ENCODE data around the gene CRPPA. TPM values are rescaled to one million over a fixed set of nuclear protein-coding genes. Genes with fewer than 3 reads are reported as not detected.
"Not testable (repeated sequence)": the region's sequence is repeated elsewhere in the genome, so short reads cannot be mapped to it uniquely, and the experiment has no call there.

Gene CRPPA
- total and polyA plus RNA-seq, 10 of the 15 experiments (the other 5 are each of a cell fraction or from before 2014, with no cell fraction given) = not detected

GRCh38 chr7:16443871-16444270 lies 22.5 kb upstream of the CRPPA start:
- intact Hi-C loops (cut with micrococcal nuclease; ENCODE audit: unreplicated experiment); BruUV-seq (replicated peaks); H2AFZ ChIP-seq (ENCODE audit: control insufficient read depth, low read depth, low read length); RAD21 ChIA-PET (ENCODE audit: unreplicated experiment); FAIRE-seq; DNase-seq (ENCODE audit: low read depth, low spot score); H3K27me3 ChIP-seq (replicated peaks in 1 of 2; ENCODE audit: control insufficient read depth in 2 of 2, insufficient read depth in 2 of 2, low read length in 1 of 2); ATAC-seq; H3K79me2 ChIP-seq (ENCODE audit: control insufficient read depth, insufficient read depth, low read length); H3K4me1 ChIP-seq (ENCODE audit: control insufficient read depth, insufficient read depth, low read length); H4K20me1 ChIP-seq (ENCODE audit: control insufficient read depth, insufficient read depth); in situ Hi-C loops (cut with MboI); H3K4me2 ChIP-seq (ENCODE audit: control insufficient read depth, insufficient read depth); H3K4me3 ChIP-seq; H3K9ac ChIP-seq (ENCODE audit: control insufficient read depth, insufficient read depth, low read length); POLR2A ChIA-PET; H3K9me3 ChIP-seq (replicated peaks; ENCODE audit: control insufficient read depth, insufficient read depth, low read length); H3K36me3 ChIP-seq (ENCODE audit: control insufficient read depth in 2 of 2, insufficient read depth in 2 of 2, low read length in 1 of 2); H3K27ac ChIP-seq (ENCODE audit: control insufficient read depth, insufficient read depth); SMC1A ChIA-PET (ENCODE audit: uncharacterized antibody, unreplicated experiment): not testable (repeated sequence)
- WGBS (ENCODE audit: insufficient coverage, insufficient replicate concordance, low lambda C conversion rate, missing lambda C conversion rate) = 71% methylated on average over 1 of the region's 2 CpGs
- CTCF ChIA-PET = interaction anchor here (1.1 kb wide), 1 partner anchor 121 kb away, joined by 3 read pairs; no protein-coding TSS in a partner anchor

- intact Hi-C loops (cut with micrococcal nuclease; ENCODE audit: unreplicated experiment) = no loop called here
- SMC1A ChIA-PET (ENCODE audit: uncharacterized antibody, unreplicated experiment) = no interaction called here
- no peak for FAIRE-seq
- Histone ChIP-seq H2AFZ (ENCODE audit: control insufficient read depth, low read depth, low read length) (no peak overlapping the region), H3K4me1 (ENCODE audit: control insufficient read depth, insufficient read depth, low read length) (no peaks in the 10 kb centered on the region), H3K9me3 (replicated peaks; ENCODE audit: control insufficient read depth, insufficient read depth, low read length) (no peaks in the 10 kb centered on the region), H3K4me3 (no peak overlapping the region), H4K20me1 (ENCODE audit: control insufficient read depth, insufficient read depth) (no peaks in the 10 kb centered on the region), H3K4me2 (ENCODE audit: control insufficient read depth, insufficient read depth) (no peak overlapping the region), H3K27ac (ENCODE audit: control insufficient read depth, insufficient read depth) (no peak overlapping the region), H3K9ac (ENCODE audit: control insufficient read depth, insufficient read depth, low read length) (no peak overlapping the region), H3K36me3 (ENCODE audit: control insufficient read depth in 2 of 2, insufficient read depth in 2 of 2, low read length in 1 of 2) (no peaks in the 10 kb centered on the region), H3K27me3 (replicated peaks in 1 of 2; ENCODE audit: control insufficient read depth in 2 of 2, insufficient read depth in 2 of 2, low read length in 1 of 2) (no peaks in the 10 kb centered on the region), H3K79me2 (ENCODE audit: control insufficient read depth, insufficient read depth, low read length) (no peaks in the 10 kb centered on the region)
- POLR2A ChIA-PET = no interaction called here
- no TSS peak for BruUV-seq (replicated peaks)
- no peak for ATAC-seq
- DNase-seq (ENCODE audit: low read depth, low spot score) = no peak
- CTCF ChIA-PET = no interaction called here
- in situ Hi-C loops (cut with MboI) = no loop called here
- TF ChIP-seq SKIL (IDR thresholded peaks at IDR 0.05; ENCODE audit: low read depth, poor library complexity, severe bottlenecking) (no peak), NR2C2 (IDR thresholded peaks at IDR 0.05; ENCODE audit: borderline replicate concordance, control insufficient read depth, insufficient read length, low read depth) (no peak), EZH2 (IDR thresholded peaks at IDR 0.05; ENCODE audit: borderline replicate concordance, control insufficient read depth, low read depth, low read length) (no peak), ZBED1 (IDR thresholded peaks at IDR 0.05; ENCODE audit: borderline replicate concordance) (no peak), SREBF1 (IDR thresholded peaks at IDR 0.05; ENCODE audit: low read length) (no peak), ZNF24 (IDR thresholded peaks at IDR 0.05) (no peak), JUND (IDR thresholded peaks at IDR 0.05; ENCODE audit: low read depth, low read length) (no peak)
- RAD21 ChIA-PET (ENCODE audit: unreplicated experiment) = no interaction called here
These were observed 17.6 kb upstream of the CRPPA start for GRCh38 chr7:16438988-16439387.
